Lower leg skin (tissue), 4 donors: Measurements from ENCODE around the gene RMC1. TPM values are rescaled to one million over a fixed set of nuclear protein-coding genes. Genes with fewer than 3 reads are reported as not detected.
"Not testable (repeated sequence)": the region's sequence is repeated elsewhere in the genome, so short reads cannot be mapped to it uniquely, and the experiment has no call there.

Experiments used
- DNase-seq, 2 donors: peaks; one replicate each; pipeline ENCODE4 v3.0.0-alpha.2; 2019; ENCODE audit warnings: low spot score in 2 of 2
- H3K4me3 ChIP-seq: fragments of 200-600 bp; sonication (generic); 2 replicates; pipeline ENCODE4 v1.5.1; 2017; ENCODE audit warnings: mild to moderate bottlenecking, low read depth; ENCODE audit not compliant: poor library complexity, severe bottlenecking
- POLR2A ChIP-seq, 2 donors: fragments of 450-650 bp; IDR thresholded peaks; one replicate each; pipeline ENCODE4 v1.6.1; 2016 to 2017; ENCODE audit warnings: antibody characterized with exemption in 2 of 2, mild to moderate bottlenecking in 1 of 2, moderate library complexity in 1 of 2
- WGBS, 2 donors: methylation state at CpG; one replicate each; pipeline ENCODE4 v1.1.5; 2018; 5-methylcytosine and 5-hydroxymethylcytosine counted together
- intact Hi-C: fragments of 100-400 bp; cut with DNase I; formaldehyde crosslinking; loops from one replicate; pipeline ENCODE4 v1.15.0; 2023; ENCODE audit warnings: low total_unique reads
- total RNA-seq, 4 donors: library from RNA; depleted of rRNA; stranded (reverse); fragments of >200 nt; gene quantifications; one replicate each; pipeline ENCODE4 v1.1.0, GENCODE V29; 2016
- TF ChIP-seq, protein P1 (sequence below), 3 donors: fragments of 450-650 bp; IDR thresholded peaks; one replicate each; pipeline ENCODE4 v1.5.1; 2016; ENCODE audit warnings: antibody characterized with exemption in 3 of 3, mild to moderate bottlenecking in 3 of 3, moderate library complexity in 2 of 3

RMC1 gene
- total RNA-seq, 4 donors from 2014 or later = 16.6 to 33.1 (median 25.4) TPM

DNA sequence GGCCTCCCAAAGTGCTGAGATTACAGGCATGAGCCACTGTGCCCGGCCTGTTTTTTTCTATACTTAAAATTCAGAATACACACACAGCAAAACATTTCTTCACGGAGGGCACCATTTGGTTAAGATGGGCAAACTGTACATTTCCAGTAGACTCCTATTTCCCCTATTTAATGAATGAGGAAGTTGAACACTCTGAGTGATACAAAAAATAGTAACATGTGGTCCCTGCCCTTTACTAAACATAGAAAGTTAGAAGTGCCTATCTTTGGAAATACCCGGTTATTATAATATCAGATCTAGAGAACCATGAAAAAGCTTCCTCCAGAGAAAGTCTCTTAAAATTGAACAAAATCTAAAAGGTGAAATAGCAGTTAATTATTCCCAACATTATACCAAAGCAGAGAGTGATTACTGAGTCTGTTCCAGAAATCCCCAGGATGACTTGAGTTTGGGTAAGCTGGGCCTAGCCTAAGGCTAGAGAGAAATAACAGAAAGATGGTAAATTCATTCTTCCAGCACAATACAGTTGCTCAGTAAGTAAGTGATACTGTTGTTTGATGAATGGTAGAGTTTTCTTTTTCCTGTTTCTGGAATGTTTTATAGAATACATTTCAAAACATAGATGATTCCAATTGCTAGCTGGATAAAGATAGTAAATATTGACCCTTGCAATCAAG, 23.3 kb upstream of the RMC1 start:
- WGBS, 2 donors = 88 to 96% methylated on average over 3 of the region's 3 CpGs
- H3K4me3 ChIP-seq = no peak overlapping the region
- intact Hi-C loops = no loop called here
- TF ChIP-seq, protein P1, sequence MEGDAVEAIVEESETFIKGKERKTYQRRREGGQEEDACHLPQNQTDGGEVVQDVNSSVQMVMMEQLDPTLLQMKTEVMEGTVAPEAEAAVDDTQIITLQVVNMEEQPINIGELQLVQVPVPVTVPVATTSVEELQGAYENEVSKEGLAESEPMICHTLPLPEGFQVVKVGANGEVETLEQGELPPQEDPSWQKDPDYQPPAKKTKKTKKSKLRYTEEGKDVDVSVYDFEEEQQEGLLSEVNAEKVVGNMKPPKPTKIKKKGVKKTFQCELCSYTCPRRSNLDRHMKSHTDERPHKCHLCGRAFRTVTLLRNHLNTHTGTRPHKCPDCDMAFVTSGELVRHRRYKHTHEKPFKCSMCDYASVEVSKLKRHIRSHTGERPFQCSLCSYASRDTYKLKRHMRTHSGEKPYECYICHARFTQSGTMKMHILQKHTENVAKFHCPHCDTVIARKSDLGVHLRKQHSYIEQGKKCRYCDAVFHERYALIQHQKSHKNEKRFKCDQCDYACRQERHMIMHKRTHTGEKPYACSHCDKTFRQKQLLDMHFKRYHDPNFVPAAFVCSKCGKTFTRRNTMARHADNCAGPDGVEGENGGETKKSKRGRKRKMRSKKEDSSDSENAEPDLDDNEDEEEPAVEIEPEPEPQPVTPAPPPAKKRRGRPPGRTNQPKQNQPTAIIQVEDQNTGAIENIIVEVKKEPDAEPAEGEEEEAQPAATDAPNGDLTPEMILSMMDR (IDR thresholded peaks at IDR 0.05) = no peak
- TF ChIP-seq POLR2A (IDR thresholded peaks at IDR 0.05) = no peak
- DNase-seq = no peak

GRCh38 chr18:23484561-23485182, 18.6 kb upstream of the RMC1 start:
- WGBS, 2 donors = 38 to 43% methylated on average over 8 of the region's 8 CpGs
- no peak for DNase-seq
- no peak overlapping the region for H3K4me3 ChIP-seq
- TF ChIP-seq POLR2A (IDR thresholded peaks at IDR 0.05) = no peak
- TF ChIP-seq, protein P1 (IDR thresholded peaks at IDR 0.05) = no peak
- intact Hi-C loops = no loop called here

DNA sequence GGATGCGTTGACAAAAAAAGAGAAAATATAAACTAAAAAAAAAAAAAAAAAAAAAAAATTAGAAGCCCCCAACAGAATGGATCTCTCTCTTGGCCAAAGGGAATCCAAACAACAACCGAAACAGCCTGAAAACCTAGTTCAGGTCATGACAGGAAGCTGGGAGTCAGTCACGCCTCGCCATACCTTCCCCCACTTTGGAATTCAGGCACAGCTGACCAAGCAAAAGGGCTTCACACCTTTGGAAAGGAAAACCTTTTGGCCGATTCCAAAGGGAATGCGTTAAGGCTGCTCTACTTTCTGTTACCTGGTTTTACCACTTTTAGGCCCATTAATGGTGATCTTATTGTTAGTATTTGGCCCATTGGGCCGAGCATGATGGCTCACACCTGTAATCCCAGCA, 17.9 kb upstream of the RMC1 start:
- intact Hi-C loops = no loop called here
- WGBS, 2 donors = 89 to 94% methylated on average over 7 of the region's 7 CpGs
- DNase-seq = no peak
- TF ChIP-seq POLR2A (IDR thresholded peaks at IDR 0.05) = no peak
- TF ChIP-seq, protein P1 (IDR thresholded peaks at IDR 0.05) = no peak
- H3K4me3 ChIP-seq = no peak overlapping the region

- intact Hi-C loops = no loop called here
- H3K4me3 ChIP-seq = no peak overlapping the region
- 67 to 72% methylated on average over 14 of the region's 14 CpGs for whole genome bisulfite sequencing, 2 donors
- no peak for DNase-seq
- TF ChIP-seq, protein P1 (IDR thresholded peaks at IDR 0.05) = no peak
- TF ChIP-seq POLR2A (IDR thresholded peaks at IDR 0.05) = no peak
Measured at GRCh38 chr18:23487738-23488570, 15.4 kb upstream of the RMC1 start.

GRCh38 chr18:23489586-23489985, 13.7 kb upstream of the RMC1 start:
- DNase-seq, intact Hi-C loops, H3K4me3 ChIP-seq: not testable (repeated sequence)
- 67 to 79% methylated on average over 5 of the region's 5 CpGs for WGBS, 2 donors

- TF ChIP-seq POLR2A (IDR thresholded peaks at IDR 0.05) = no peak
- TF ChIP-seq, protein P1 (IDR thresholded peaks at IDR 0.05) = no peak
- no peak overlapping the region for H3K4me3 ChIP-seq
- 89 to 100% methylated on average over 1 of the region's 1 CpG for WGBS, 2 donors
- no peak for DNase-seq
- intact Hi-C loops = no loop called here
Measured at GRCh38 chr18:23493654-23494053, 9.7 kb upstream of the RMC1 start.
